GM12873 (cell line): ENCODE data around the gene GLIPR1L2.
A peak's percentile ranks its signal among the peaks of the same experiment; 100 is the strongest.

Source experiments
- CTCF ChIP-seq: IDR thresholded peaks from 2 replicates; pipeline ENCODE4 v1.5.1; 2012; ENCODE audit warnings: low read depth, mild to moderate bottlenecking, moderate library complexity, low read length, control low read depth; ENCODE audit not compliant: insufficient read depth; ENCODE audit errors: missing control alignments

GLIPR1L2 gene

GRCh38 chr12:75437564-75437963, 46.7 kb downstream of the GLIPR1L2 start:
- peak; percentile 53 for TF ChIP-seq CTCF

GRCh38 chr12:75438059-75438754, 47.3 kb downstream of the GLIPR1L2 start:
- no peak for TF ChIP-seq CTCF

- no peak for TF ChIP-seq CTCF
Measured at GRCh38 chr12:75439048-75439447, 48.2 kb downstream of the GLIPR1L2 start.

- TF ChIP-seq CTCF = no peak
Measured at GRCh38 chr12:75439930-75440329, 49.0 kb downstream of the GLIPR1L2 start.

GRCh38 chr12:75443709-75444108, 52.8 kb downstream of the GLIPR1L2 start:
- TF ChIP-seq CTCF = no peak

GRCh38 chr12:75444429-75445136, 53.7 kb downstream of the GLIPR1L2 start:
- no peak for TF ChIP-seq CTCF

GRCh38 chr12:75446857-75447256, 56.0 kb downstream of the GLIPR1L2 start:
- no peak for TF ChIP-seq CTCF
